DND-41 (cell line): ENCODE data around the gene CCDC60.

ENCODE experiments used
- EZH2 ChIP-seq: IDR thresholded peaks from 3 replicates; pipeline ENCODE4 v1.6.1; 2012; ENCODE audit warnings: borderline replicate concordance, low read depth, mild to moderate bottlenecking, moderate library complexity, low read length, inconsistent platforms; ENCODE audit not compliant: severe bottlenecking
- TF ChIP-seq, protein P1 (sequence below): IDR thresholded peaks from 2 replicates; pipeline ENCODE4 v1.5.1; 2012; ENCODE audit warnings: borderline replicate concordance, low read length, moderate library complexity, mild to moderate bottlenecking; ENCODE audit not compliant: poor library complexity, severe bottlenecking; ENCODE audit errors: extremely low read depth

DNA sequence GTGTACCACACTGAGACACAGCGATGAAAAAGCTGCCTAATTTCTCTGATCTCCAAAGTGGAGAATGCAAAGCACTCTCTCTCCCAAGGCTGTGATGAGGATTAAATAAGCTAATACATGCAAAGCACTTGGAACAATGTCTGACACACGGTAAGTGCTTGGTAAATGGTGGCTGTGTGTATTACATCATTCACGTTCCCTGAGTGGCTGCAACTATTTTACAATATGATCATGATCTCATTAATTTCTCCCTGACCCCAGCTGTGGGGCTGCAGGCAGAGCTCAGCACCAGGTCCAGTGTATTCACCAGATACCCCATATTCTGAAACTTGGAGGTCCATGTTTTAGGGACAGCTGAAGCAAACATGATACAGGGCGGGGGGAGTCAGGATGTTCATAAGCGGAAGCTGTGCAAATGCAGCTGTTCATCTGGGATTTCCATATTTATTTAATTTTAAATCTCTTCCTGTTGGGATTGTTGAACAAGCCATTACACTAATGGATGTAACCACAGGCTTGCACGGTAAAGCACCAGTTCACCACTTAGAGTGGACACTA, 106.4 kb downstream of the CCDC60 start:
- TF ChIP-seq, protein P1, sequence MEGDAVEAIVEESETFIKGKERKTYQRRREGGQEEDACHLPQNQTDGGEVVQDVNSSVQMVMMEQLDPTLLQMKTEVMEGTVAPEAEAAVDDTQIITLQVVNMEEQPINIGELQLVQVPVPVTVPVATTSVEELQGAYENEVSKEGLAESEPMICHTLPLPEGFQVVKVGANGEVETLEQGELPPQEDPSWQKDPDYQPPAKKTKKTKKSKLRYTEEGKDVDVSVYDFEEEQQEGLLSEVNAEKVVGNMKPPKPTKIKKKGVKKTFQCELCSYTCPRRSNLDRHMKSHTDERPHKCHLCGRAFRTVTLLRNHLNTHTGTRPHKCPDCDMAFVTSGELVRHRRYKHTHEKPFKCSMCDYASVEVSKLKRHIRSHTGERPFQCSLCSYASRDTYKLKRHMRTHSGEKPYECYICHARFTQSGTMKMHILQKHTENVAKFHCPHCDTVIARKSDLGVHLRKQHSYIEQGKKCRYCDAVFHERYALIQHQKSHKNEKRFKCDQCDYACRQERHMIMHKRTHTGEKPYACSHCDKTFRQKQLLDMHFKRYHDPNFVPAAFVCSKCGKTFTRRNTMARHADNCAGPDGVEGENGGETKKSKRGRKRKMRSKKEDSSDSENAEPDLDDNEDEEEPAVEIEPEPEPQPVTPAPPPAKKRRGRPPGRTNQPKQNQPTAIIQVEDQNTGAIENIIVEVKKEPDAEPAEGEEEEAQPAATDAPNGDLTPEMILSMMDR: no peak
- TF ChIP-seq EZH2: no peak
